Pons (tissue), 1 donor: ENCODE data around the gene ITGAL.
"Not testable (repeated sequence)": the region's sequence is repeated elsewhere in the genome, so short reads cannot be mapped to it uniquely, and the experiment has no call there.

Experiments used
- DNase-seq: peaks from one replicate; pipeline ENCODE4 v3.0.0-alpha.2; 2016; ENCODE audit warnings: low spot score

Gene ITGAL

DNA sequence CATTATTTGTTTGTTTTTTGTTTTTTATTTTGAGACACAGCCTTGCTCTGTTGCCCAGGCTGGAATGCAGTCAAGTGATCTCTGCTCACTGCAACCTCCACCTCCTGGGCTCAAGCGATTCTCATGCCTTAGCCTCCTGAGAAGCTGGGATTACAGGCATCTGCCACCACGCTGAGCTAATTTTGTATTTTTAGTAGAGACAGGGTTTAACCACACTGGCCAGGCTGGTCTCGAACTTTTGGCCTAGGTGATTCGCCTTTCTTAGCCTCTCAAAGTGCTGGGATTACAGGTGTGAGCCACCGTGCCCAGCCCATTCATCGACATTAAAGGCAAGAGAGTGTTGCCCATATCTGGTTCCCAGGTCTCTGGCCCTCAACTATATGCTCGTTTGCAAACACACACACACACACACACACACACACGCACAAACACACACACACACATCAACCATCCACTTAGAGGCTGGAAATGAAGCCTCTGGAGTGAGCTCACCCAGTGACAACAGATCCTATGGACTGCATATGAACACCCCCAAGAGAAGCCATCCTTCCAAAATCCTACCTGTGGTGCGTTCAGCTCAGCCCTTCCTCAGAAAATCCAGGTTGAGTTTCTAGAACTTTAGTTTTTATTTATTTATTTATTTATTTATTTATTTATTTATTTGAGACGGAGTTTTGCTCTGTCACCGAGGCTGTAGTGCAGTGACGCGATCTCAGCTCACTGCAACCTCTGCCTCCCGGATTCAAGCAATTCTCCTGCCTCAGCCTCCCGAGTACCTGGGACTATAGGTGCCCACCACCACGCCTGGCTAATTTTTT lies 14.6 kb upstream of the ITGAL start:
- no peak for DNase-seq

DNA sequence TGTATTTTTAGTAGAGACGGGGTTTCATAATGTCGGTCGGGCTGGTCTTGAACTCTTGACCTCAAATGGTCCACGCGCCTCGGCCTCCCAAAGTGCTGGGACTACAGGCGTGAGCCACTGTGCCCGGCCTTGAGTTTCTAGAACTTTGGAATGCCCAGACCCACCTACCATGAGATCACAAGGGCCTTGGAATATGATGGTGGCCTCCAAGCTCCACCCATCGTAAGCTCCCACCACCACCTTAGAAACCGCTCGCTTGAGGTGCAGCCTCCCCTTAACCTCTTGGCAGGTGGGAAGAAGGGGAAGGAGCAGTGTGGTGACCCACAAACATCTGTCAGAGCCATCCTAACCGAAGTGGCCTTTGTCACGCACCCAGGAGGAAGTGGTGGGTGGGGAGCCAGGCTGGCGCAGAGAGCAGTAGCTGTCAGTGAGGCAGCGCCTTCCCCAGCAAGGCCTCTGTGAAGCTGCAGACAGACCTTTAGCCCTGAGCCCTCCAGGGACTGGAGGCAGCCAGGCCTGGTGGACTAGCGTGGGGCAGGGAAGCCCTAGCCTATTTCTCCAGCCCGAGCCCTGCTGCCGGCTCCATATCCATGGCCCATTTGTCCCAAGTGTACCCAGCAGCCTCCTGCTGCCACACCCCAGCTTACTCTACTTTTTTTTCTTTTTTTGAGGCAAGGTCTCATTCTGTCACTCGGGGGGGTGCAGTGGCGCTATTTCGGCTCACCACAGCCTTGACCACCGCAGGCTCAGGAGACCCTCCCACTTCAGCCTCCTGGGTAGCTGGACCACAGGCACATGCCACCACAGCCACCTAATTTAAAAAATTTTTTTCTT lies 13.8 kb upstream of the ITGAL start:
- DNase-seq: peak; percentile 23

DNA sequence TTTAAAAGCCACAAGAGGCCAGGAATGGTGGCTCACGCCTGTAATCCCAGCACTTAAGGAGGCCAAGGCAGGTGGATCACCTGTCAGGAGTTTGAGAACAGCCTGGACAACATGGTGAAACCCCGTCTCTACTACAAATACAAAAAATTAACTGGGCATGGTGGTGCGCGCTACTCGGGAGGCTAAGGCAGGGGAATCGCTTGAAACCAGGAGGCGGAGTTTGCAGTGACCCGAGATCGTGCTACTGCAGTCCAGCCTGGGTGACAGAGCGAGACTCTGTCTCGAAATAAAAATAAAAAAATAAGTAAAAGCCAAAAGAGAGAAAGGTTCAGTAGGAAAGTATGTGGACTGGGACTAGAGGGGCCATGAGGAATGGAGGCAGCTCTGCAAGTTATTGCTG lies 13.1 kb upstream of the ITGAL start:
- no peak for DNase-seq

DNA sequence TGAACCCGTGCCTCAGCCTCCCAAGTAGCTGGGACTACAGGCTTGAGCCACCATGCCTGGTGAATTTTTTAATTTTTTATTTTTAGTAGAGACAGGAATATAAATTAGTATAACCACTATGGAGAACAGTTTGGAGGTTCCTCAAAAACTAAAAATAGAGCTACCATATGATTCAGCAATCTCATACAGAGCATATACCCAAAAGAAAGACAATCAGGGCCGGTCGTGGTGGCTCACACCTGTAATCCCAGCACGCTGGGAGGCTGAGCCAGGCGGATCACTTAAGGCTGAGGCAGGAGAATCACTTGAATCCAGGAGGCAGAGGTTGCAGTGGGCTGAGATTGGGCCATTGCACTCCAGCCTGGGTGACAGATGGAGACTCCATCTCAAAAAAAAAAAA lies 11.1 kb upstream of the ITGAL start:
- not testable (repeated sequence) for DNase-seq

DNA sequence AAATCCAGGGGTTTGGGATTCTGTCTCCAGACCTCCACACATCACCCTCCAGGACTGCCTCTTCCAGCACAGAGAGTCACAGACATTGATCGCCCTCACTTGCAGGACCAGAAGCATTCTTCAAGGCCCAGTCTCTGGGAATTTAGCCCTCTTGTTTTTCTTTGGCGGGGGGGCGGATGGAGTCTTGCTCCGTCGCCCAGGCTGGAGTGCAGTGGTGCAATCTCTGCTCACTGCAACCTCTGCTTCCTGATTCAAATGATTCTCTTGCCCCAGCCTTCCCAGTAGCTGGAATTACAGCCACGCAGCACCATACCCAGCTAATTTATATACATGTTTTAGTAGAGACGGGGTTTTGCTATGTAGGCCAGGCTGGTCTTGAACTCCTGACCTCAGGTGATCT lies 8.5 kb upstream of the ITGAL start:
- no peak for DNase-seq

DNA sequence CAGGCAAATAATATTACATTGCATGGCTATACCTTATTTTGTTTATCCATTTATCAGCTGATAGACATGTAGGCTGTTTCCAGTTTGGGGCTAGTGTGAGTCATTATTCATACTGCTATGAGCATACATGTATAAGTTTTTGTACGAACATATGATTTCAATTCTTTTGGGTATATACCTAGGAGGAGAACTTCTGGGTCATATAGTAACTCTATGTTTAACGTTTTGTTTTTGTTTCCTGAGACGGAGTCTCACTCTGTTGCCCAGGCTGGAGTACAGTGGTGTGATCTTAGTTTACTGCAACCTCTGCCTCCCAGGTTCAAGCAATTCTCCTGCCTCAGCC lies 2.4 kb upstream of the ITGAL start:
- no peak for DNase-seq

DNA sequence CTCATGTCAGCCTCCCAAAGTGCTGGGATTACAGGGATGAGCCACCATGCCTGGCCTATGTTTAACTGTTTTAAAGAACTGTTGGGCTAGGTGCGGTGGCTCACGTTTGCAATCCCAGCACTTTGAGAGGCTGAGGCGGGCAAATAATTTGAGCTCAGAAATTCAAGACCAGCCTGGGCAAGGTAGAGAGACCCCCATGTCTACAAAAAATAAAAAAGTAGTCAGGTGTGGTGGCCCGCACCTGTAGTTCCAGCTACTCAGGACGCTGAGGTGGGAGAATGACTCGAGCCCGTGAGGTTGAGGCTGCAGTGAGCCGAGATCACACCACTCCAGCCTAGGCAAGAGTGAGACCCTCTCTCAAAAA lies 1.9 kb upstream of the ITGAL start:
- DNase-seq: no peak

DNA sequence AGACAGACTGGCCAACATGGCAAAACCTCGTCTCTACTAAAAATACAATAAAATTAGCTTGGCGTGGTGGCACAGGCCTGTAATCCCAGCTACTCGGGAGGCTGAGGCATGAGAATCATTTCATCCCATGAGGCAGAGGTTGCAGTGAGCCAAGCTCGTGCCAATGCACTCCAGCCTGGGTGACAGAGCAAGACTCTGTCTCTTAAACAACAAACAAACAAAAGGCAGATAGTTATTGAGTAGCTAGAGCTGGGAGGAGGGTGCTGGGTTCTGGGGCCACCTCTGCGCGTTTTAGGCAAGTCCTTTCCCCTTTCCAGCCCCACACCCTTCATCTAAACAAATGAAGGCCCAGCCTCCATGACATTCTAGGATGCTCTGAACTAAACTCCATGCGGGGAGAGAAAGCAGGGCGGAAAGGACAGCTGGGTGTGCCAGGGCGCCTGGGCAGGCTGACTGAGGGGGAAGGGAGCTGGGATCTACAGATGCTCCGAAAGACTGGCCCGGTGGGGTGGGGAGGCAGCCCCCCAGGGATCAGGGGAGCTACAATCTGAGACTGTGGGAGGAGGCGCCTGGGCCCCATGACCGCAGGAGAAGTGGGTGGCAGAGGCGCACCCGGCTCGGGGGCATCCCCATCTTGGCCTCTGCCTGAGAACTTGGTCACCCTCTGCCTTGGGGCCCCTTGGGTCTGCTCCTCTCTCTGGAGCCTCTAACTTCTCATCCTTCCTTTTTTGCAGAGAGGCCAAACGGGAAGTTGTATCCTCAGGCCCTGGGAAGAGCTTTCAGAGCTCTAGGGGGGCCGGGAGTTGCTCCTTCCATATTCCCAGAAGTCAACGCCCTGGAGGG lies 910 bp downstream of the ITGAL start:
- DNase-seq: no peak

DNA sequence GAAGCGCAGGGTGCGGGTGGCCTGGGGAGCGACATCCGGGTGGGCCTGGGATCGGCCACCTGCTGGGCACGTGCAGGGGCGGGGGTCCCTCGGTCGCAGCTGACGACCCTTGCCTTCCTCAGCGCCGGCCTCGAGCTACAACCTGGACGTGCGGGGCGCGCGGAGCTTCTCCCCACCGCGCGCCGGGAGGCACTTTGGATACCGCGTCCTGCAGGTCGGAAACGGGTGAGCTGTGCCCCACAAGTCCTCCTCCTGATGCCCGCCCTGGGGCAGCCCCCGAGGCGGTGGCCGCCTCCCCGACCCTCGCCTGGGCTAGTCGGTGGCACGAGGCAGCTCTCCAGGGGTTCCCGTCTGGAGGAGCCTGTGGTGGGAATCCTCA lies 1.5 kb downstream of the ITGAL start:
- no peak for DNase-seq

DNA sequence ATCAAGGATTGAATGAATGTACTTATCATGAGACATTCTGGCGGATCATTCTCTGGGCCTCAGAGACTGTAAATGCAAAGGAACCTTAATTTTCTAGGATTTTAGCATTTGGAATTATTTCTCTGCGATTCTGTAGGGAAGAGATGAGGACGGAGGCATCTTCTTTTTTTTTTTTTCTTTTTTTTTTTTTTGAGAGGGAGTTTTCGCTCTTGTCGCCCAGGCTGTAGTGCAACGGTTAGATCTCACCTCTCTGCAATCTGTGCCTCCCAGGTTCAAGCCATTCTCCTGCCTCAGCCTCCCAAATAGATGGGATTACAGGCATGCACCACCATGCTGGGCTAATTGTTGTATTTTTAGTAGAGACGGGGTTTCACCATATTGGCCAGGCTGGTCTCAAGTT lies 2.1 kb downstream of the ITGAL start:
- DNase-seq: no peak

DNA sequence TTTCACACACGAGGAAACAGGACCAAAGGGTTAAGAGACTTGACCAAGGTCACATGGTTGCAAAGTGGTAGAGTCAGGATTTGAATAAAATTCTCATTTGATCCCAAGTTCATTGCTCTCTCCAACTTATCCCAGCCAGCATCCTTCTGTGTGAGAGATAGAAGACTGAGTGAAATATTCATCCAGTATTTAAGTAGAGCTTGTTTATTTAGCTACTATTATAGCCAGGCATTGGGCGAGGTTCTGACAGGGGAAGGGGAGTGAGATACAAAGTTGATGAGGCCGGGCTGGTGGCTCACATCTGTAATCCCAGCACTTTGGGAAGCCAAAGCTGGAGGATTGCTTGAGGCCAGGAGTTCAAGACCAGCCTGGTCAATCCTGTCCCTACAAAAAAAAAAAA lies 4.4 kb downstream of the ITGAL start:
- no peak for DNase-seq

DNA sequence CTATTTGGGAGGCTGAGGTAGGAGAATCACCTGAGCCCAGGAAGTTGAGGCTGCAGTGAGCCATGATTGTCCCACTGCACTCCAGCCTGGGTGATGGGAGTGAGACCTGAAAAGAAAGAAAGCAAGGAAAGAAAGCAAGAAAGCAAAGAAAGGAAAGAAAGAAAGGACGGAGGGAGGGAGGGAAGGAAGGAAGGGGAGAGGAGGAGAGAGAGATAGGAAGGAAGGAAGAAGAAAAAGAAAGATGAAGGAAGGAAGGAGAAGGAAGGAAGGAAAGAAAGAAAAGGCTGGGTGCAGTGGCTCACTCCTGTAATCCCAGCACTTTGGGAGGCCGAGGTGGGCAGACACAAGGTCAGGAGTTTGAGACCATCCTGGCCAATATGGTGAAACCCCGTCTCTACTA lies 5.2 kb downstream of the ITGAL start:
- not testable (repeated sequence) for DNase-seq

DNA sequence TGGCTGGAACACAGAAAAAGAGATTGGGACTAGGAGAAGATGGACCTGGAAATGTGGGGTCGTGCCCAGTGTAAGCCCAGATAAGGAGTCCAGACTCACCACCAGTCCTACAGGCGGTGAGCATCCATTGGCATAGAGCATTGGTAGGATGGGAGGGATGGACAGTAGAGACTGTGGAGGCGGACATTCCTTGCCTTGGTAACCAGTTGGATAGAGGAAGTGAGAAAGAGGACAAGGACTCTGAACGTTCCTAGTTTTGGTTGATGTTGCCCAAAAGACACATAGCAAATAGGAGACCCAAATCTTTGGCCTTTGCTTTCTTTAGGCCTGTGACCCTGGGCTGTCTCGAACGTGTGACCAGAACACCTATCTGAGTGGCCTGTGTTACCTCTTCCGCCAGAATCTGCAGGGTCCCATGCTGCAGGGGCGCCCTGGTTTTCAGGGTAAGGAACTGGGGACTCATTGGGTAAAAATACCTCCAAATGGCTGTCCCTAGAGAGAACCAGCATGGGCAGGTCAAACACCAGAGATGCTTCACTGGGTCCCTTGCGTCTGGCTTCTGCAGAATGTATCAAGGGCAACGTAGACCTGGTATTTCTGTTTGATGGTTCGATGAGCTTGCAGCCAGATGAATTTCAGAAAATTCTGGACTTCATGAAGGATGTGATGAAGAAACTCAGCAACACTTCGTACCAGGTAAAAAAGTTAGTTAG lies 6.4 kb downstream of the ITGAL start:
- no peak for DNase-seq

DNA sequence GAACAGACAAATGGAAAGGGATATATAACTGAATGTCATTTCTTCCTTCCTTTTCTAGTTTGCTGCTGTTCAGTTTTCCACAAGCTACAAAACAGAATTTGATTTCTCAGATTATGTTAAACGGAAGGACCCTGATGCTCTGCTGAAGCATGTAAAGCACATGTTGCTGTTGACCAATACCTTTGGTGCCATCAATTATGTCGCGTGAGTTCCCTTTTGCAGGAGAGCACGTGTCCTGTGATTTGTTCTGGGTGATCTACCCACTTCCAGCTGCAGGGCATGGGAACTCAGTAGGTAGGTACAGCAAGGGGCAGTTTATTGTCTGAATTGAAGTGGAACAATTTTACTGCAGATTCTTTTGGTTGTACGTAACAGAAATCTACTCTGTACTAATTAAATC lies 8.8 kb downstream of the ITGAL start:
- DNase-seq: no peak

DNA sequence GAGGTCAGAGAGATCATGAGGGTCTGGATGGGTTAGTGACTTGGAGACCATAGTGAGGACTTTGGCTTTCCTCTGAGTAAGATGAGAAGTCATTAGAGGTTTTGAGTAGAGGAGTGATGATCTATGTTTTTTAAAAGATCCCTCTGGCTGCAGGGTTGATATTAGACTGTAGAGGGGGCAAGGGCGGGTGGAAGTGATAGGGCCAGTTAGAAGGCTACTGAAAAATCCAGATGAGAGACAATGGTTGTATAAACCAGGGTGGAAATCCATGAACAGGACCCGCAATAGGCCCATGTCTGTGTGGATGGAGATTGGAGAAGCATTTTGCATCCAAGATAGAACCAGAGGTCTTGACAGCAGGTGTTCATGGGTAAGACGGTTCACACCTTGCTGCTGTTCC lies 9.8 kb downstream of the ITGAL start:
- no peak for DNase-seq

DNA sequence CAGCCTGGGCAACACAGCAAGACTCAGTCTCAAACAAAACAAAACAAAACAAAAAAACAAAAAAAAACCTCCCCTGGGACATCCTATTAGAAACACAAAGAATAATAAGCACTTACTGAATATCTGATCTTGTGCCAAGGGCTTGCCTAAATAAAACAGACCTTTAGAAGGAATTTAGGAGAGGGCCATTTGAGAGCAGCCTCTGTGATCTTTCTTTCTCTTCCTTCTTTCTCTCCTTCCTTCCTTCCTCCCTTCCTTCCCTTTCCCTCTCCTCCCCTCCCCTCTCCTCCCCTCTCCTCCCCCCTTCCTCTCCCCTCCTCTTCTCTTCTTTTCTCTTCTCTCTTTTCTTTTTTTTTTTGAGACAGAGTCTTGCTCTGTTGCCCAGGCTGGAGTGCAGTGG lies 12.3 kb downstream of the ITGAL start:
- DNase-seq: no peak

DNA sequence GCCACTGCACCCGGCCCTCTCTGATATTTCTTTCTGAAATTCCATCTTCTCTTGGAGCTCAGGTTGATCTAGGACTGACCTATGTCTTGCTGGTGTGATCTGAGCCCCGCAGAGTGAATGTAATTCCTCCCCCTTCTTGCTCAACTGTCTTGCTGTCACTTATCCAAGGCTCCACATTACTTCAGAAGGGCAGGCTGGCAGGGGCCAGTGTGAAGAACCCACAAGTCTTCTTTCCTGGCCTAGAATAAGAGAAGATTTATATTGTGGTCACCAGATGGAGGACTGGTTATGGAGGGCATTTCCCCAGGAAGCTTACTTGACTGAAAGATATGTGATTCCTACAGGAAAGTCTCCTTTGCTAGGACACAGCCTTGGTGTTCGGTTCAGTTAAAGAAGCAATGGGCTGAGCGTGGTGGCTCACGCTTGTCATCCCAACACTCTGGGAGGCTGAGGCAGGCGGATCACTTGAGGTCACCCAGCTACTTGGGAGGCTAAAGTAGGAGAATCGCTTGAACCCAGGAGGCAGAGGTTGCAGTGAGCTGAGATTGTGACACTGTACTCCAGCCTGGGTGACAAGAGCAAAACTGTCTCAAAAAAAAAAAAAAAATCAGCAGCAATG lies 13.4 kb downstream of the ITGAL start:
- DNase-seq: no peak

DNA sequence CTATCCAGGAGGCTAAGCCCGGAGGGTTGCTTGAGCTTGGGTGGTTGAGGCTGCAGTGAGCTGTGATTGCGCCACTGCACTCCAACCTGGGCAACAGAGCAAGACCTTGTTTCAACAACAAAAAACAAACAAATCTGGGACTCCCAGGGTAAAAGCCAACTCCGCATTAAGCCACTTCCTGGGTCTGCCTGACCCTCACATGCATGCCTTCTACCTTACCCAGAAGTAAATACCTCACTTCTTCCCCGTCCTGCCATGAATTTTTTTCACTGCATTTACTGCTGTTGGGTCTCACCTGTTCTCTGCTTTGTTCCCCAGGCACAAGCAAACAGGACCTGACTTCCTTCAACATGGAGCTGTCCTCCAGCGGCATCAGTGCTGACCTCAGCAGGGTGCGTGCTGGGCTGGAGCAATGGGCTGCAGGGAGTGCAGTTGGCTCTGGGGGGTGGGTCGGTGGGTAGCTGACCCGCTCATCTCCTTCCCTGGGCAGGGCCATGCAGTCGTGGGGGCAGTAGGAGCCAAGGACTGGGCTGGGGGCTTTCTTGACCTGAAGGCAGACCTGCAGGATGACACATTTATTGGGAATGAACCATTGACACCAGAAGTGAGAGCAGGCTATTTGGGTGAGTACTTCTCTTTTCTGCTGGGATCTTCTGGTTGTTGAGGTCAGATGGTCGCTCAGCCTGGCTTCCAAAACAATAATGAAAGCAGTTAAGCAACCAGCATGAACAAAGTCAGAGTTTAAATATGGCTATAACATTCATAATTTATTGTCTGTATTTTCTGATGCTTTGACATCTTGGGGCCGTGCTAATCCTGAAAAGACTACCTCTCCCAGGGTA lies 16.4 kb downstream of the ITGAL start:
- peak; percentile 16 for DNase-seq

DNA sequence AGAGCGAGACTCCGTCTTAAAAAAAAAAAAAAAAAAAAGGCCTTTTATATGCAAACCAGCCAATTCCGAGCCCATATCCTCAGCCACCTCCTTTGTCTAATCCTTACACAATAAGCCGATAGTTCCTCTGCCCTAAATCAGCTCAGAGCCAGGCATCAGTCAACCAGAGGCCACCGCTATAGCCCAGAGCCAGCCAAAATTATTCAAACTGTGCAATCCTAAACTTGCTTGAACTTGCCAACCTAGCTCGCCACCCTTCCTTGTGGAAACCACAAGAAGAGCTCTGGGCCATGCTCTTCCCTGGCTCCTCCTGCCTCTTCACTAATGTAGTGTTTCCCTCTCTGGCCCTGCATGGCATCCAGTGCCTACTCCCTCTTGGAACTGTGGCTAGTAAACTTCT lies 17.7 kb downstream of the ITGAL start:
- DNase-seq: peak; percentile 30

DNA sequence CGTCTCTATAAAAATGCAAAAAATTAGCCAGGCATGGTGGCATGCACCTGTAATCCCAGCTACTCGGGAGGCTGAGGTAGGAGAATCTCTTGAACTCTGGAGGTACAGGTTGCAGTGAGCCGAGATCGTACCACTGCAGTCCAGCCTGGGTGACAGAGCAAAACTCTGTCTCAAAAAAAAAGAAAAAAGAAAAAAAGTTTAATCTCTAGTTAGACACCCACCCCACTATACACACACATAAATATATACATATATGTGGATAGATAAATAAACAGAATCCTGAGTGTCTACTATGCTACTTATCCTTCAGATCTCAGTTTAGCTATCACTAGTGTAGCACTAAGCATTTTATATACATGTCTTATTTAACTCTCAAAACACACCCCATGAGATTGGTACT lies 18.7 kb downstream of the ITGAL start:
- DNase-seq: no peak
